Measurements from ENCODE around the gene RAD51D. TPM values are rescaled to one million over a fixed set of nuclear protein-coding genes. Genes with fewer than 3 reads are reported as not detected.

Gene RAD51D
- total and polyA plus RNA-seq, 2 donors from 2014 or later: 7.8 to 13.8 TPM

DNA sequence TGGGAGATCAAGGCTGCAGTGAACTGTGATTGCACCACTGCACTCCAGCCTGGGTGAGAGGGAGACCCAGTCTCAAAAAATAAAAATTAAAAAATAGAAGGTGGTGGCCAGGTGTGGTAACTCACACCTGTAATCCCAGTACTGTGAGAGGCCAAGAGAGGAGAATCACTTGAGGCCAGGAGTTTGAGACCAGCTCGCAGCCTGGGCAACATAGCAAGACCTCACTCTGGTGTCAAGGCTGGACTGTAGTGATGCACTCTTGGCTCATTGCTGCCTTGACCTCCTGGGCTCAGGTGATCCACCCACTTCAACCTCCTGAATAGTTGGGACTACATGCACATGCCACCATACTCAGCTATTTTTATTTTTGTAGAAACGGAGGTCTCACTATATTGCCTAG lies 69.5 kb downstream of the RAD51D start:
- TF ChIP-seq, protein P1, sequence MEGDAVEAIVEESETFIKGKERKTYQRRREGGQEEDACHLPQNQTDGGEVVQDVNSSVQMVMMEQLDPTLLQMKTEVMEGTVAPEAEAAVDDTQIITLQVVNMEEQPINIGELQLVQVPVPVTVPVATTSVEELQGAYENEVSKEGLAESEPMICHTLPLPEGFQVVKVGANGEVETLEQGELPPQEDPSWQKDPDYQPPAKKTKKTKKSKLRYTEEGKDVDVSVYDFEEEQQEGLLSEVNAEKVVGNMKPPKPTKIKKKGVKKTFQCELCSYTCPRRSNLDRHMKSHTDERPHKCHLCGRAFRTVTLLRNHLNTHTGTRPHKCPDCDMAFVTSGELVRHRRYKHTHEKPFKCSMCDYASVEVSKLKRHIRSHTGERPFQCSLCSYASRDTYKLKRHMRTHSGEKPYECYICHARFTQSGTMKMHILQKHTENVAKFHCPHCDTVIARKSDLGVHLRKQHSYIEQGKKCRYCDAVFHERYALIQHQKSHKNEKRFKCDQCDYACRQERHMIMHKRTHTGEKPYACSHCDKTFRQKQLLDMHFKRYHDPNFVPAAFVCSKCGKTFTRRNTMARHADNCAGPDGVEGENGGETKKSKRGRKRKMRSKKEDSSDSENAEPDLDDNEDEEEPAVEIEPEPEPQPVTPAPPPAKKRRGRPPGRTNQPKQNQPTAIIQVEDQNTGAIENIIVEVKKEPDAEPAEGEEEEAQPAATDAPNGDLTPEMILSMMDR (IDR thresholded peaks at IDR 0.05; ENCODE audit: borderline replicate concordance, extremely low read depth, insufficient read depth): no peak
- Histone ChIP-seq H3K9me3 (ENCODE audit: control insufficient read depth in 2 of 3, insufficient read depth in 1 of 3, low read length in 3 of 3) (no peaks in the 10 kb centered on the region), H3K4me3 (ENCODE audit: low read length in 3 of 3) (no peak overlapping the region), H3K36me3 (ENCODE audit: control insufficient read depth in 2 of 3, insufficient read depth in 3 of 3, low read length in 3 of 3) (no peaks in the 10 kb centered on the region), H3K9ac (ENCODE audit: low read length in 3 of 3) (no peak overlapping the region), H3K27me3 (ENCODE audit: control insufficient read depth, insufficient read depth, low read length) (no peaks in the 10 kb centered on the region), H3K4me1 (ENCODE audit: control insufficient read depth in 2 of 3, insufficient read depth in 2 of 3, low read depth in 1 of 3, low read length in 3 of 3) (peaks cover 0 to 24% (median 8%) of the 10 kb centered on the region in 3 donors), H3K27ac (ENCODE audit: low read depth in 2 of 2, low read length in 2 of 2) (no peak overlapping the region)
- DNase-seq (no peak), FAIRE-seq (no peak)
- intact Hi-C loops (cut with DNase I): no loop called here

DNA sequence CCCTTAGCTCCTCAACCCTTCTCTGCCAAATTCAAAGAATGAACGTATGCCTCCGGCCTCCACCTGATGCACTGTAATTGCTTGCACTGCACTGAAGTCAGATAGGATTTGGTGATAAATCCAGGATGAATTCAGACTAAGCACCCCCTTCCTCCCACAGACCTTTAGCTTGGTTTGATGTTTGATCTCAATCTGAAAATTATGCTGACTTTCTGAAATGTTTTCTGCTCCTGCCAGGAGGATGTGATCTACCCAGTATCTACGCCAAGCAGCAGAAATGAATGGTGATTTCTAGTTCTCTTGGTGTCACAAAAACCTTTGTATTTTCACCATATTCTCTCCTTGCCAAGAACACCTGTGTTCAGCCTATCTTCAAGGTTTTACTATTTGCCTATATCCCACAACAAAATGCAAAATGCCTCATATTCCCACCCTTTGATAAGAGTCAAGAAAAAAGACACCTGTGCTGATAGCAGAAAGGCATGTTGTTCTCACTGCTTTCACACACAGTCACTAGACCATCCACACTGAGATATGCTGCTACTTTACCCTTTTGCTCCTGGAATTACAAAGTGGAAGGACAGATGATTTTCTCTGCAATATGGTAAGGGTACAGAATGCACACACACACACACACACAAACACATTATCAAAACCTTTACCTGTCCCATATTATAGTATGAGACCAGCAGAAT lies 70.8 kb downstream of the RAD51D start:
- intact Hi-C loops (cut with DNase I): no loop called here
- no peak for DNase-seq
- H3K36me3 ChIP-seq (ENCODE audit: control insufficient read depth in 2 of 3, insufficient read depth in 3 of 3, low read length in 3 of 3): no peaks in the 10 kb centered on the region
- TF ChIP-seq, protein P1 (IDR thresholded peaks at IDR 0.05; ENCODE audit: borderline replicate concordance, extremely low read depth, insufficient read depth): no peak
- no peaks in the 10 kb centered on the region for H3K27me3 ChIP-seq (ENCODE audit: control insufficient read depth, insufficient read depth, low read length)
- no peaks in the 10 kb centered on the region for H3K9me3 ChIP-seq (ENCODE audit: control insufficient read depth in 2 of 3, insufficient read depth in 1 of 3, low read length in 3 of 3)
- peaks cover 0 to 24% (median 8%) of the 10 kb centered on the region in 3 donors for H3K4me1 ChIP-seq (ENCODE audit: control insufficient read depth in 2 of 3, insufficient read depth in 2 of 3, low read depth in 1 of 3, low read length in 3 of 3)
- FAIRE-seq: no peak
- H3K4me3 ChIP-seq (ENCODE audit: low read length in 3 of 3): no peak overlapping the region
- H3K27ac ChIP-seq (ENCODE audit: low read depth in 2 of 2, low read length in 2 of 2): peak overlapping the region in 1 of 2 donors; percentile 38
- H3K9ac ChIP-seq (ENCODE audit: low read length in 3 of 3): no peak overlapping the region

DNA sequence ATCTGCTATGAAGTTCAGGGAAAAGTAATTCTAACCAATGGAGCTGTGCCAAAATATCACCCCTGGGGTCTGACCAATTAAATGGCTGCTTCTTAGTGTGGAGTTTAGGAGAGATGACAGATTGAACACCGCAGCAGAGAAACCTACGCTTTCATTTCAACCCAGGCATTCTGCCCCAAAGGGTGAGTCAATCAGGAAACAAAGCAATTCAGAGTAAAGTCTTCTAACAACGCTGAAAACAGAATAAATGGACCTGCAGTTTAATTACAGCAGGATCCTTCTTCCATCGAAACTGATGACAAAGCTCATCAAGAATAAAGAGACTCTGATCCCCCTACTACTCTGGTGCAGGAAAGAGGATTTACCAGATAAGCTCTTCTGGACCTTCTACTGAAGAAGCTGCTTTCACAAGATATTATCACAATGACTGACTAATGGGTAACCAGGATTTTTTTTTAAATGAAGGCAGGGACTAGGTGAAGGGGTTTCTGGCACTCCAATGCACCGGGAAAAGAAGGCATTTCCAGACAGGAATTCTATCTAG lies 72.8 kb downstream of the RAD51D start:
- Histone ChIP-seq H3K36me3 (ENCODE audit: control insufficient read depth in 2 of 3, insufficient read depth in 3 of 3, low read length in 3 of 3) (no peaks in the 10 kb centered on the region), H3K9ac (ENCODE audit: low read length in 3 of 3) (no peak overlapping the region), H3K4me1 (ENCODE audit: control insufficient read depth in 2 of 3, insufficient read depth in 2 of 3, low read depth in 1 of 3, low read length in 3 of 3) (peaks cover 0 to 19% (median 8%) of the 10 kb centered on the region in 3 donors), H3K9me3 (ENCODE audit: control insufficient read depth in 2 of 3, insufficient read depth in 1 of 3, low read length in 3 of 3) (no peaks in the 10 kb centered on the region), H3K27ac (ENCODE audit: low read depth in 2 of 2, low read length in 2 of 2) (peak overlapping the region in 1 of 2 donors; percentile 11), H3K27me3 (ENCODE audit: control insufficient read depth, insufficient read depth, low read length) (no peaks in the 10 kb centered on the region), H3K4me3 (ENCODE audit: low read length in 3 of 3) (peak overlapping the region in 1 of 3 donors; percentile 16)
- DNase-seq: no peak
- intact Hi-C loops (cut with DNase I): no loop called here
- no peak for FAIRE-seq
- TF ChIP-seq, protein P1 (IDR thresholded peaks at IDR 0.05; ENCODE audit: borderline replicate concordance, extremely low read depth, insufficient read depth): no peak

All from kidney (tissue), 14 donors.